ENCODE results near the gene LZTS3.

LZTS3 gene

GRCh38 chr20:3174442-3175261, 1.3 kb upstream of the LZTS3 start:
- peak overlapping the region; percentile 8; the same call in 1 of the 2 replicates for H3K27ac ChIP-seq (ENCODE audit: low read depth, low read length)
- peaks cover 31% of the 10 kb centered on the region for H3K4me1 ChIP-seq (ENCODE audit: control insufficient read depth, insufficient read depth, low read length)
- no peaks in the 10 kb centered on the region for H3K36me3 ChIP-seq (ENCODE audit: control insufficient read depth, insufficient read depth, low read length)
- peak overlapping the region; percentile 87 for H3K9ac ChIP-seq (ENCODE audit: low read length)
- no peaks in the 10 kb centered on the region for H3K9me3 ChIP-seq (ENCODE audit: control insufficient read depth, insufficient read depth, low read depth, low read length)
- H3K4me3 ChIP-seq (ENCODE audit: low read depth, low read length): peak overlapping the region; percentile 90
- no peaks in the 10 kb centered on the region; the same call in 1 of the 2 replicates for H3K27me3 ChIP-seq (ENCODE audit: control insufficient read depth, insufficient read depth, low read length)

- Histone ChIP-seq H3K4me3 (ENCODE audit: low read depth, low read length) (peak overlapping the region; percentile 90), H3K4me1 (ENCODE audit: control insufficient read depth, insufficient read depth, low read length) (peaks cover 34% of the 10 kb centered on the region), H3K27me3 (ENCODE audit: control insufficient read depth, insufficient read depth, low read length) (peaks cover 5% of the 10 kb centered on the region; the same call in 1 of the 2 replicates), H3K9me3 (ENCODE audit: control insufficient read depth, insufficient read depth, low read depth, low read length) (no peaks in the 10 kb centered on the region), H3K27ac (ENCODE audit: low read depth, low read length) (peak overlapping the region; percentile 29; the same call in 1 of the 2 replicates), H3K36me3 (ENCODE audit: control insufficient read depth, insufficient read depth, low read length) (no peaks in the 10 kb centered on the region), H3K9ac (ENCODE audit: low read length) (peak overlapping the region; percentile 87)
Measured at GRCh38 chr20:3173610-3174441, 477 bp upstream of the LZTS3 start.

GRCh38 chr20:3172126-3172932, 1.0 kb downstream of the LZTS3 start:
- peaks cover 36% of the 10 kb centered on the region for H3K4me1 ChIP-seq (ENCODE audit: control insufficient read depth, insufficient read depth, low read length)
- H3K4me3 ChIP-seq (ENCODE audit: low read depth, low read length): peak overlapping the region; percentile 90
- H3K36me3 ChIP-seq (ENCODE audit: control insufficient read depth, insufficient read depth, low read length): no peaks in the 10 kb centered on the region
- peak overlapping the region; percentile 48 for H3K9ac ChIP-seq (ENCODE audit: low read length)
- H3K9me3 ChIP-seq (ENCODE audit: control insufficient read depth, insufficient read depth, low read depth, low read length): no peaks in the 10 kb centered on the region
- no peak overlapping the region for H3K27ac ChIP-seq (ENCODE audit: low read depth, low read length)
- H3K27me3 ChIP-seq (ENCODE audit: control insufficient read depth, insufficient read depth, low read length): peaks cover 18% of the 10 kb centered on the region

GRCh38 chr20:3171391-3172125, 1.8 kb downstream of the LZTS3 start:
- no peaks in the 10 kb centered on the region for H3K36me3 ChIP-seq (ENCODE audit: control insufficient read depth, insufficient read depth, low read length)
- no peak overlapping the region for H3K27ac ChIP-seq (ENCODE audit: low read depth, low read length)
- no peaks in the 10 kb centered on the region for H3K9me3 ChIP-seq (ENCODE audit: control insufficient read depth, insufficient read depth, low read depth, low read length)
- H3K27me3 ChIP-seq (ENCODE audit: control insufficient read depth, insufficient read depth, low read length): peaks cover 19% of the 10 kb centered on the region
- H3K4me3 ChIP-seq (ENCODE audit: low read depth, low read length): no peak overlapping the region
- H3K9ac ChIP-seq (ENCODE audit: low read length): no peak overlapping the region
- H3K4me1 ChIP-seq (ENCODE audit: control insufficient read depth, insufficient read depth, low read length): peaks cover 36% of the 10 kb centered on the region

GRCh38 chr20:3168829-3169590, 4.3 kb downstream of the LZTS3 start:
- no peaks in the 10 kb centered on the region for H3K9me3 ChIP-seq (ENCODE audit: control insufficient read depth, insufficient read depth, low read depth, low read length)
- H3K36me3 ChIP-seq (ENCODE audit: control insufficient read depth, insufficient read depth, low read length): peaks cover 3% of the 10 kb centered on the region; the same call in 1 of the 2 replicates
- no peak overlapping the region for H3K27ac ChIP-seq (ENCODE audit: low read depth, low read length)
- H3K4me3 ChIP-seq (ENCODE audit: low read depth, low read length): peak overlapping the region; percentile 62
- H3K4me1 ChIP-seq (ENCODE audit: control insufficient read depth, insufficient read depth, low read length): peaks cover 27% of the 10 kb centered on the region
- peaks cover 19% of the 10 kb centered on the region for H3K27me3 ChIP-seq (ENCODE audit: control insufficient read depth, insufficient read depth, low read length)
- no peak overlapping the region for H3K9ac ChIP-seq (ENCODE audit: low read length)

- peak overlapping the region; percentile 62 for H3K4me3 ChIP-seq (ENCODE audit: low read depth, low read length)
- peaks cover 3% of the 10 kb centered on the region; the same call in 1 of the 2 replicates for H3K36me3 ChIP-seq (ENCODE audit: control insufficient read depth, insufficient read depth, low read length)
- H3K27ac ChIP-seq (ENCODE audit: low read depth, low read length): no peak overlapping the region
- H3K27me3 ChIP-seq (ENCODE audit: control insufficient read depth, insufficient read depth, low read length): peaks cover 19% of the 10 kb centered on the region
- no peaks in the 10 kb centered on the region for H3K9me3 ChIP-seq (ENCODE audit: control insufficient read depth, insufficient read depth, low read depth, low read length)
- H3K4me1 ChIP-seq (ENCODE audit: control insufficient read depth, insufficient read depth, low read length): peaks cover 27% of the 10 kb centered on the region
- peak overlapping the region; percentile 45 for H3K9ac ChIP-seq (ENCODE audit: low read length)
Measured at GRCh38 chr20:3168079-3168828, 5.1 kb downstream of the LZTS3 start.

GRCh38 chr20:3167738-3168078, 5.6 kb downstream of the LZTS3 start:
- Histone ChIP-seq H3K4me1 (ENCODE audit: control insufficient read depth, insufficient read depth, low read length) (peaks cover 26% of the 10 kb centered on the region), H3K27ac (ENCODE audit: low read depth, low read length) (no peak overlapping the region), H3K9ac (ENCODE audit: low read length) (no peak overlapping the region), H3K9me3 (ENCODE audit: control insufficient read depth, insufficient read depth, low read depth, low read length) (no peaks in the 10 kb centered on the region), H3K4me3 (ENCODE audit: low read depth, low read length) (peak overlapping the region; percentile 62), H3K36me3 (ENCODE audit: control insufficient read depth, insufficient read depth, low read length) (peaks cover 3% of the 10 kb centered on the region; the same call in 1 of the 2 replicates), H3K27me3 (ENCODE audit: control insufficient read depth, insufficient read depth, low read length) (peaks cover 19% of the 10 kb centered on the region)

- H3K27ac ChIP-seq (ENCODE audit: low read depth, low read length): no peak overlapping the region
- peaks cover 19% of the 10 kb centered on the region for H3K27me3 ChIP-seq (ENCODE audit: control insufficient read depth, insufficient read depth, low read length)
- peaks cover 18% of the 10 kb centered on the region for H3K4me1 ChIP-seq (ENCODE audit: control insufficient read depth, insufficient read depth, low read length)
- H3K9ac ChIP-seq (ENCODE audit: low read length): no peak overlapping the region
- peaks cover 3% of the 10 kb centered on the region; the same call in 1 of the 2 replicates for H3K36me3 ChIP-seq (ENCODE audit: control insufficient read depth, insufficient read depth, low read length)
- no peaks in the 10 kb centered on the region for H3K9me3 ChIP-seq (ENCODE audit: control insufficient read depth, insufficient read depth, low read depth, low read length)
- H3K4me3 ChIP-seq (ENCODE audit: low read depth, low read length): no peak overlapping the region
Measured at GRCh38 chr20:3166913-3167342, 6.4 kb downstream of the LZTS3 start.

GRCh38 chr20:3166338-3166912, 6.9 kb downstream of the LZTS3 start:
- Histone ChIP-seq H3K9ac (ENCODE audit: low read length) (no peak overlapping the region), H3K4me3 (ENCODE audit: low read depth, low read length) (no peak overlapping the region), H3K27me3 (ENCODE audit: control insufficient read depth, insufficient read depth, low read length) (peaks cover 19% of the 10 kb centered on the region), H3K36me3 (ENCODE audit: control insufficient read depth, insufficient read depth, low read length) (peaks cover 3% of the 10 kb centered on the region; the same call in 1 of the 2 replicates), H3K9me3 (ENCODE audit: control insufficient read depth, insufficient read depth, low read depth, low read length) (no peaks in the 10 kb centered on the region), H3K27ac (ENCODE audit: low read depth, low read length) (no peak overlapping the region), H3K4me1 (ENCODE audit: control insufficient read depth, insufficient read depth, low read length) (peaks cover 13% of the 10 kb centered on the region)
